HG02840 (cell line): ENCODE results near the gene HK3.

Source experiments
- ATAC-seq: cut with Tn5 transposase; IDR thresholded peaks from one replicate; pipeline ENCODE4 v1.9.1; 2021; ENCODE audit warnings: mild to moderate bottlenecking, moderate library complexity, moderate number of reproducible peaks; ENCODE audit not compliant: unreplicated experiment, low FRiP score

The HK3 gene

GRCh38 chr5:176899296-176899891 lies at the start of gene HK3:
TSS of gene HK3 (minus strand) at chr5:176899346. CDS start at chr5:176896159, 3,187 bp downstream.
- ATAC-seq, result no peak

GRCh38 chr5:176948458-176948857 lies 49.3 kb upstream of the HK3 start:
- no peak for ATAC-seq

GRCh38 chr5:176947847-176948246 lies 48.7 kb upstream of the HK3 start:
- ATAC-seq, result no peak

- no peak for ATAC-seq
Observed at GRCh38 chr5:176944268-176944667, 45.1 kb upstream of the HK3 start.

- no peak for ATAC-seq
Observed at GRCh38 chr5:176943816-176944215, 44.7 kb upstream of the HK3 start.

GRCh38 chr5:176941951-176942350 lies 42.8 kb upstream of the HK3 start:
- no peak for ATAC-seq

- no peak for ATAC-seq
Observed at GRCh38 chr5:176938472-176938871, 39.3 kb upstream of the HK3 start.

GRCh38 chr5:176935017-176935416 lies 35.9 kb upstream of the HK3 start:
- no peak for ATAC-seq

GRCh38 chr5:176934309-176934930 lies 35.3 kb upstream of the HK3 start:
- ATAC-seq, result no peak

- ATAC-seq, result no peak
Observed at GRCh38 chr5:176929654-176930053, 30.5 kb upstream of the HK3 start.

- no peak for ATAC-seq
Observed at GRCh38 chr5:176927562-176927961, 28.4 kb upstream of the HK3 start.

- no peak for ATAC-seq
Observed at GRCh38 chr5:176922817-176923216, 23.7 kb upstream of the HK3 start.

- ATAC-seq, result no peak
Observed at GRCh38 chr5:176921714-176922113, 22.6 kb upstream of the HK3 start.

- no peak for ATAC-seq
Observed at GRCh38 chr5:176918613-176919012, 19.5 kb upstream of the HK3 start.

GRCh38 chr5:176916337-176916736 lies 17.2 kb upstream of the HK3 start:
- no peak for ATAC-seq

GRCh38 chr5:176915906-176916305 lies 16.8 kb upstream of the HK3 start:
- ATAC-seq, result no peak

GRCh38 chr5:176912115-176912514 lies 13.0 kb upstream of the HK3 start:
- no peak for ATAC-seq

- no peak for ATAC-seq
Observed at GRCh38 chr5:176908675-176909368, 9.7 kb upstream of the HK3 start.

- no peak for ATAC-seq
Observed at GRCh38 chr5:176906796-176907195, 7.7 kb upstream of the HK3 start.

- ATAC-seq, result no peak
Observed at GRCh38 chr5:176906126-176906525, 7.0 kb upstream of the HK3 start.

GRCh38 chr5:176904276-176904675 lies 5.1 kb upstream of the HK3 start:
- no peak for ATAC-seq
